ES-I3 (cell line): ENCODE results near the gene HS3ST3A1.

Experiments
- H3K36me3 ChIP-seq: 2 replicates; pipeline ENCODE4 v1.6.1; 2013; ENCODE audit warnings: mild to moderate bottlenecking, low read length, control low read depth, moderate library complexity; ENCODE audit not compliant: insufficient read depth
- H3K4me1 ChIP-seq: 2 replicates; pipeline ENCODE4 v1.6.1; 2013; ENCODE audit warnings: mild to moderate bottlenecking, control low read depth, low read length; ENCODE audit not compliant: insufficient read depth
- H3K9ac ChIP-seq: 2 replicates; pipeline ENCODE4 v1.6.1; 2013; ENCODE audit warnings: low read depth, mild to moderate bottlenecking, low read length, moderate library complexity
- H3K9me3 ChIP-seq: 2 replicates; pipeline ENCODE4 v1.6.1; 2013; ENCODE audit warnings: mild to moderate bottlenecking, low read length, moderate library complexity; ENCODE audit not compliant: control insufficient read depth, insufficient read depth

The HS3ST3A1 gene

GRCh38 chr17:13601776-13602551, at the start of gene HS3ST3A1:
TSS of gene HS3ST3A1 (minus strand) at chr17:13601929. CDS start at chr17:13601129, 800 bp downstream.
- Histone ChIP-seq H3K9ac (peak within 1 kb of the TSS; percentile 93), H3K4me1 (no peaks in the 10 kb centered on the region), H3K9me3 (no peaks in the 10 kb centered on the region), H3K36me3 (no peaks in the 10 kb centered on the region)

DNA sequence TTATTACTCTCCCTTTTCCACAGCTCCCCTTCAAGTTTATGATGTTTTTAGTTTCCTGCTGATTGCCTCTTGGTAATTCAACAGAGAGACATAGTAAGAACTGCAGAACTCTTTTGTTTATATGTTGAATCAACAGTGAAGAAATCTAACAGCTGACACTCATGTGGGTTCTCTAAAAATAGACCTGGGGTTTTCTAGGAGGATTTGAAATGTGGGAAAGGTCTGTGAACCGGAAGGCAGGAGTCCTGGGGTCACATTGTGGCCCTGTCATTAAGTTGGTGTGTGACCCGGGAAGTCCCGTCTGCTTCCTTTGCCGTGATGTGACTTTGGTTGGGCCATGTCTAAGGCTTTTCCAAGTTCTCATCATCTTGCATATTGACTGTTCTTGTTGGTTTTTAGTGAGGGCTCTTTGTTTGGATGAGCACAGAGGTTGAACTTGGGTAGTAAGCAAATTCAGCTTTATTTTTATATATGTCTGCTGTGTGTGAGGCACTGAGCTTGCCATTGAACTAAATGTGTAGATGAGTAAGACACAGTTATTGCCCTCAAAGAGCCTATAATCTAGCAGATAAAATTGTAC, 48.5 kb upstream of the HS3ST3A1 start:
- Histone ChIP-seq H3K36me3 (no peaks in the 10 kb centered on the region), H3K9me3 (no peaks in the 10 kb centered on the region), H3K4me1 (no peaks in the 10 kb centered on the region), H3K9ac (no peak overlapping the region)

DNA sequence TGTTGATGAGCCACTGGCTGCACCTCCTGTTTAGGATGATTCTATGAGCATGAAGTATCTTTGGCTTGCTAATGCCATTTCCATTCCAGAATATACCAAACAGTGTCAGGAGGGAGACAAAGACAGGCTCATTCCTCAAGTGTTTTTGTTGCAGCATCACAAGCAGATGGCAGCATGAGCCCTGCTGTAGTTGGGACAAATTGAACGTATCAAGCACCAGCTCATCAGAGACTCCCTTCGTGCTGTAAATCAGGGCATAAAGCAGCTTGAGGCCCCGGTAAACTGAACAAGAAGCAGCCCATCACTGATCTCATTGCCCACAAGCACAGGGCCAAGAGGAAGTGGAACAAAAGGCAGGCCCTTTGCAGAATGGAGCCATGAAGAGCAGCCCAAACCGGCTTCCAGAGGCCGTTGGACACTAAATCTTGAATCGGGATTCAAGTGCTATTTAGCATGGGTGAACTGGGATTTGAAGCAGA, 45.9 kb upstream of the HS3ST3A1 start:
- Histone ChIP-seq H3K4me1 (peaks cover 8% of the 10 kb centered on the region), H3K9ac (no peak overlapping the region), H3K36me3 (no peaks in the 10 kb centered on the region), H3K9me3 (no peaks in the 10 kb centered on the region)

- Histone ChIP-seq H3K9ac (no peak overlapping the region), H3K9me3 (no peaks in the 10 kb centered on the region), H3K36me3 (no peaks in the 10 kb centered on the region), H3K4me1 (peaks cover 8% of the 10 kb centered on the region)
Observed at GRCh38 chr17:13646969-13647542, 45.3 kb upstream of the HS3ST3A1 start.

GRCh38 chr17:13646411-13646810, 44.7 kb upstream of the HS3ST3A1 start:
- Histone ChIP-seq H3K9ac (no peak overlapping the region), H3K36me3 (no peaks in the 10 kb centered on the region), H3K4me1 (peaks cover 8% of the 10 kb centered on the region), H3K9me3 (no peaks in the 10 kb centered on the region)

DNA sequence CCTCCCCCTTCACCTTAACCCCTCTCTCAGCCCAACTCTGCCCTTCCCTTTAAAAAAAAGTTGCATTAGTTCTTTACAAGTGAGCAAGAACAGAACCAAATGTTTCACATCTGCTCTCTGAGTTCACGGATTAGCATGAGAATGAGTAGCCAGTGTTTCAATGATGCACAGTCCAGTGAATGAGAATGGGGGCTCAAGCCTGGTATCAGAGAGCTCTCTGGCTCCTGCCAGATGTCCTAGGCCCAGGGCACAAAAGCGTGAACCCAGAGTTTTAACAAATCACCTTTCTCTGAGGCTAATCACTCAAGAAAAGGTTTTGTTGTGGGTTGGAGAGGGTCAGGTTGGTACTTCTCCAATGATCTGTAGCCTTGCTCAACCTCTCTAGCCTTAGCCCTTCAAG, 41.5 kb upstream of the HS3ST3A1 start:
- Histone ChIP-seq H3K9me3 (no peaks in the 10 kb centered on the region), H3K4me1 (peaks cover 26% of the 10 kb centered on the region), H3K36me3 (no peaks in the 10 kb centered on the region), H3K9ac (no peak overlapping the region)

DNA sequence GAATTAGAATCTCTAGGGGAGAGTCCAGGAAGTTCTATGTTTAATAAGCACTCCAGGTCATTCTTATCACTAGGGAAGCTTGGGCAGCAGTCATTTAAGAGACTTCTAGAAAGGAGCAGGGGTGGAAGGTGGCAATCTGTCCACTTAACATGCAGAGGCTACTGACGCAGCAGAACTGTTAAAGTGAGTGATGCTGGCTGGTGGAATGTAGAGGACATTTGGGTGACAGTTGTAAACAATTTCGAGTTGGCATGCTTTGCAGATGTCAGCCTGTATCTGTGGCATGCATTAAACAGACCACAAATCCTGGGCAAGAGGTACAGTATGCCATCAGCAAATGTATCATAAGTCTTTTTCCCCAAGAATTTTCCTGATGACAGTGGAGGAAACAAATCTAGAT, 40.5 kb upstream of the HS3ST3A1 start:
- Histone ChIP-seq H3K36me3 (no peaks in the 10 kb centered on the region), H3K9me3 (no peaks in the 10 kb centered on the region), H3K4me1 (peaks cover 27% of the 10 kb centered on the region), H3K9ac (no peak overlapping the region)

DNA sequence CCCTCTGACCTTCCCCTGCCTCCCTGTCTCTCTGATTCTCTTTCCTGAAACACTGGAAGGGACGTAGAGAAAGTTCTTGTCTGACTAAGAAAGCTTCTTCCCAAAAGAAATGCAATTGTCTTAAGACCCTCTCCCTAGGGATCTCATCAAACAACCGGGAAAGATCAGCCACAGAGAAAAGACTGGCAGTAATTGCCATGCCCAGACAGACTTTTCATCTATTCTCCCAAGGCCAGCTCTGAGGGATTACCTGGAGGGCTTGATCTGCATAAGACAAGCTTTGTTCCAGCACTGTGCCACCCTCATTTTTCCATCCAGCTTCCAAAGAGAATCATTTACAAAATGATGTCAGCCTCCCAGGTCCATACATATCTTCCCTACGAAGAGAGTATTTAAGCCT, 38.8 kb upstream of the HS3ST3A1 start:
- Histone ChIP-seq H3K9ac (no peak overlapping the region), H3K36me3 (no peaks in the 10 kb centered on the region)

DNA sequence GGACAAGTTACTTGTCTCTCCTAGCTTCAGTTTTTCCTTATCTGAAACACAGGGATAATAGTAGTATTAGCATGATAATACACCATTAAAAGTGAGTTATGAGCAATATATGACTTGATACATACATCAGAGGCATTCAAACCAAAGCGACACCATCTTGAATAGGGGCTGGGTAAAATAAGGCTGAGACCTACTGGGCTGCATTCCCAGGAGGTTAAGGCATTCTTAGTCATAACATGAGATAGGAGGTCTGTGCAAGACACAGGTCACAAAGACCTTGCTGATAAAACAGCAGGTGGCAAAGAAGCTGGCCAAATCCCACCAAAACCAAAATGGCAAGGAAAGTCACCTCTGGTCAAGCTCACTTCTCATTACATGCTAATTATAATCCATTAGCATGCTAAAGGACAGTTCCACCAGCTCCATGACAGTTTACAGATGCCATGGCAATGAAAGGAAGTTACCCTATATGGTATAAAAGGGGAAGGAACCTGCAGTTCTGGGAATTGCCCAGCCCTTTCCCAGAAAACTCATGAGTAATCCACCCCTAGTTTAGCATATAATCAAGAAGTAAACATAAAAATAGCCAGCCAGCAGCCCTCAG, 37.2 kb upstream of the HS3ST3A1 start:
- Histone ChIP-seq H3K4me1 (peaks cover 33% of the 10 kb centered on the region), H3K36me3 (no peaks in the 10 kb centered on the region), H3K9me3 (no peaks in the 10 kb centered on the region), H3K9ac (no peak overlapping the region)

More for the DNA sequence above, 38.8 kb upstream of the HS3ST3A1 start:
- Histone ChIP-seq H3K9me3 (no peaks in the 10 kb centered on the region), H3K4me1 (peaks cover 33% of the 10 kb centered on the region)

- Histone ChIP-seq H3K9me3 (no peaks in the 10 kb centered on the region), H3K4me1 (peaks cover 25% of the 10 kb centered on the region), H3K9ac (no peak overlapping the region), H3K36me3 (no peaks in the 10 kb centered on the region)
Observed at GRCh38 chr17:13636951-13637350, 35.2 kb upstream of the HS3ST3A1 start.

- H3K36me3 ChIP-seq, result no peaks in the 10 kb centered on the region
- no peaks in the 10 kb centered on the region for H3K9me3 ChIP-seq
- H3K9ac ChIP-seq, result no peak overlapping the region
- peaks cover 25% of the 10 kb centered on the region for H3K4me1 ChIP-seq
Observed at GRCh38 chr17:13635951-13636350, 34.2 kb upstream of the HS3ST3A1 start.

DNA sequence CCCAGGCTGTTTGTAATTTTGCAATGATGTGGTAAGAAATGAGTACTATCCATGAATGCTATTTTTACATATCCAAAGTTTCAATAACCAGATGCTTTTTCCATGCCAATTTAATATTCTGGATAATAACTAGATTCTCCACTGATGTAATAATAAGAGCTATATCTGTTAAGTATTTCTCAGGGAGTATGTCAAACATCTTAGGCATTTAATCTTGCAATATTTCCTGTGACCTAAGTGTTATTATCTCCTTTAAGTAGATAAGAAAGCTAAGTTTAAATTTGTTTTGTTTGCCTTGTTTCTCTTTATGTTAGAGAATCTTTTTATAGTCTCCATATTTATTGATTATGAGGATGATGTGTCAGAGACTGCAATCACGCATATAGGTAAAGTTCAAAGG, 32.3 kb upstream of the HS3ST3A1 start:
- Histone ChIP-seq H3K9ac (no peak overlapping the region), H3K36me3 (no peaks in the 10 kb centered on the region), H3K4me1 (peaks cover 14% of the 10 kb centered on the region), H3K9me3 (no peaks in the 10 kb centered on the region)

DNA sequence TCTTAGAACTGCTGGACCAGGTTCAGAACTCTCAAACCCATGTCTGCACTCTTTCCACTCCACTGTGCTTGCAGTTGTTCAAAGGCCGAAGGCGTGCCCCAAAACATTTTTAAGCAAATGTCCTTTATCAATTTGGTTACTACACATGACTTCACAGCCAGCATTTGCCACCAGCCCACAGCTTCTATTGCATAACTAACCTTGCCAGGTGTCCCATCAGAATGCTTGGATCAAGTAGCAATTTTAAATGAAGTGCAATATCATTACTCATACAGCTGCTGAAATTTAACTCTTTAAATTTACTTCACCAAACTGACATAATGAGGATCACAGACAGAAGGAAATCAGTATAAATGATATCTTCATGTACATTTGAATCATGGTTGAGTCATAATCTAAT, 29.8 kb upstream of the HS3ST3A1 start:
- Histone ChIP-seq H3K36me3 (no peaks in the 10 kb centered on the region), H3K9me3 (no peaks in the 10 kb centered on the region), H3K4me1 (peaks cover 4% of the 10 kb centered on the region), H3K9ac (no peak overlapping the region)

GRCh38 chr17:13626703-13627102, 25.0 kb upstream of the HS3ST3A1 start:
- Histone ChIP-seq H3K9me3 (no peaks in the 10 kb centered on the region; the same call in 1 of the 2 replicates), H3K36me3 (no peaks in the 10 kb centered on the region), H3K9ac (no peak overlapping the region), H3K4me1 (no peaks in the 10 kb centered on the region)
